ENCODE data around the gene MT3.

The MT3 gene

DNA sequence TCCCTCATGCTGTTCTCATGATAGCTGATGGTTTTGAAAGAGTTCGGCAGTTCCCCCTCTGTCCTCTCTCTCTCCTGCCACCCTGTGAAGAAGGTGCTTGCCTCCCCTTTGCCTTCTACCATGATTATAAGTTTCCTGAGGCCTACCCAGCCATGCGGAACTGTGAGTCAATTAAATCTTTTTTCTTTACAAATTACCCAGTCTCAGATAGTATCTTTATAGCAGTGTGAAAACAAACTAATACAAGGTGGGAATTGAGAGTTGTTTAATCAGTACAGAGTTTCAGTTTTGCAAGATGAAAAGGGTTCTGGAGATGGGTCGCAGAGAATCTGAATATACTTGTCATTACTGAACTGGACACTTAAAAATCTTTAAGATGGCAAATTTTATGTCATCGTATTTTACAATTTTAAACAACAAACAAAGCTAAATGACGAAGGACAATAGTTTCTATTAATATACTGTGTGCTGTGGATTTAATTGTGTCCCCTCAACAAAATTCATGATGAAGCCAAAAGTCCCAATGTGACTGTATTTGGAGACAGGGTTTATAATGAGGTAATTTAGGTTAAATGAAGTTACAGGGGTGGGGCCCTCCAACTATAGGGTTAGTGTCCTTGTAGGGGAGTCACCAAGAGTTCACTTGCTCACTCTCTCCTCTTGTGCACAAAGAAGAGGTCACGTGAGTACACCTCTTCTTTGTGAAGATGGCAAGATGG, 4.4 kb downstream of the MT3 start:
- TF ChIP-seq, protein P1, sequence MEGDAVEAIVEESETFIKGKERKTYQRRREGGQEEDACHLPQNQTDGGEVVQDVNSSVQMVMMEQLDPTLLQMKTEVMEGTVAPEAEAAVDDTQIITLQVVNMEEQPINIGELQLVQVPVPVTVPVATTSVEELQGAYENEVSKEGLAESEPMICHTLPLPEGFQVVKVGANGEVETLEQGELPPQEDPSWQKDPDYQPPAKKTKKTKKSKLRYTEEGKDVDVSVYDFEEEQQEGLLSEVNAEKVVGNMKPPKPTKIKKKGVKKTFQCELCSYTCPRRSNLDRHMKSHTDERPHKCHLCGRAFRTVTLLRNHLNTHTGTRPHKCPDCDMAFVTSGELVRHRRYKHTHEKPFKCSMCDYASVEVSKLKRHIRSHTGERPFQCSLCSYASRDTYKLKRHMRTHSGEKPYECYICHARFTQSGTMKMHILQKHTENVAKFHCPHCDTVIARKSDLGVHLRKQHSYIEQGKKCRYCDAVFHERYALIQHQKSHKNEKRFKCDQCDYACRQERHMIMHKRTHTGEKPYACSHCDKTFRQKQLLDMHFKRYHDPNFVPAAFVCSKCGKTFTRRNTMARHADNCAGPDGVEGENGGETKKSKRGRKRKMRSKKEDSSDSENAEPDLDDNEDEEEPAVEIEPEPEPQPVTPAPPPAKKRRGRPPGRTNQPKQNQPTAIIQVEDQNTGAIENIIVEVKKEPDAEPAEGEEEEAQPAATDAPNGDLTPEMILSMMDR (IDR thresholded peaks at IDR 0.05; ENCODE audit: low read depth, low read length, missing control alignments): no peak
- in situ Hi-C loops (cut with HindIII; ENCODE audit: low sequenced_read_pairs): no loop called here
- H3K4me3 ChIP-seq (ENCODE audit: low read depth, low read length): no peak overlapping the region
- DNase-seq (ENCODE audit: low read depth): no peak

DNA sequence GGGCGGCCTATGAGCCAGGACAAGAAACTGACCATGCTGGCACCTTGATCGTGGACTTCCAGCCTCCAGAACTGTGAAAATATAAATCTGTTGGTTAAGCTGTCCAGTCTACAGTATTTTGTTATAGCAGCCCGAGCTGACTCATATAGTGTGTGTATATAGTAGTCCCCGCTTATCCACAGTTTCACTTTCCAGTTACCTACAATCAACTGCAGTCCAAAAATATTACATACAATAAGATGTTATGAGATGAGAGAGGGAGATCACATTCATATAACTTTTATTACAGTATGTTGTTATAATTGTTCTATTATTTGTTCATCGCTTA, 4.9 kb downstream of the MT3 start:
- in situ Hi-C loops (cut with HindIII; ENCODE audit: low sequenced_read_pairs): no loop called here
- DNase-seq (ENCODE audit: low read depth): no peak
- TF ChIP-seq, protein P1 (IDR thresholded peaks at IDR 0.05; ENCODE audit: low read depth, low read length, missing control alignments): no peak
- no peak overlapping the region for H3K4me3 ChIP-seq (ENCODE audit: low read depth, low read length)

DNA sequence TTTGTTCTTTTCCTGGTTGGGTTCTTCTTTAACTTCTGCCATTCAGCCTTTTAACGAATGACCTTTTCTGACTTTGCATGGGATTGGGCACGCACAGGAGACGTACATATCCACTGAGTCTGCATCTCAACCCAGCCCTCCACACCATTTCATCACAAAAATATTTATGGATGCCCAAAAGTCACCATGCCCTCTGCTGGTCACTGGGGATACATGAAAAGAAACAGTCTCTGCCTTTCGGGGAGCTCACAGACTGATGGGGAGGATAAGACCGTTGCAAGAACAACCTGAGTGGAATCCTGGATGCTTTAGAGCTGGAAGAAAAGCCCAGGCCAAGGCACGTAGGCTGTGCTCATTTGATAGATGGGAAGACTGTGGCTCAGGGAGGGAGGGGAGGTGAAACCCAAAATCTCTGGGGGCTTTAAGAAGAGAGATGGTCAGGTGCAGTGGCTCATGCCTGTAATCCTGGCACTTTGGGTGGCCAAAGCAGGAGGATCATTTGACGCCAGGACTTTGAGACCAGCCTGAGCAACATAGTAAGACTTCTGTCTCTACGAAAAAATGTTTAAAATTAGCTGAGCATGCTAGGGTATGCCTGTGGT, 11.2 kb downstream of the MT3 start:
- TF ChIP-seq, protein P1 (IDR thresholded peaks at IDR 0.05; ENCODE audit: low read depth, low read length, missing control alignments): peak; percentile 83
- no peak overlapping the region for H3K4me3 ChIP-seq (ENCODE audit: low read depth, low read length)
- in situ Hi-C loops (cut with HindIII; ENCODE audit: low sequenced_read_pairs): no loop called here
- DNase-seq (ENCODE audit: low read depth): no peak

DNA sequence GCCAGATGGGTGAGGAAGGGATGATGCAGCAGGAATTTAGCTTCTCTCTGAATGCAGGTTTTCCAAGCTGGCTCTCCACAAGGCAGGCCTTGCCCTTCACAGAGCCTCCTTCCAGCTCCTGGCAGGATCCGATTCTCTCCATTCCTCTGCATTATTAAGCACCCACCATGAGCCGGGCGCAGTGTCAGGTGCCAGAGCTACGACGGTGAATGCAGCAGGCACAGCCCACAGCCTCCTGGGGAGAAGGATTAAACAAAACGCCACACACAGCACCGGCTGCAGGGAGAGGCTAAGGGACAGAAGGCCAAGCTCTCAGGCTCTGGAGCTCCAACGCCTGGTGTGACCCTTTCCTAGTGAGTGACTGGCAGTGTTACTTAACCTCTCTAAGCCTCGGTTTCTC, 12.0 kb downstream of the MT3 start:
- H3K4me3 ChIP-seq (ENCODE audit: low read depth, low read length): no peak overlapping the region
- DNase-seq (ENCODE audit: low read depth): no peak
- in situ Hi-C loops (cut with HindIII; ENCODE audit: low sequenced_read_pairs): no loop called here
- TF ChIP-seq, protein P1 (IDR thresholded peaks at IDR 0.05; ENCODE audit: low read depth, low read length, missing control alignments): no peak

DNA sequence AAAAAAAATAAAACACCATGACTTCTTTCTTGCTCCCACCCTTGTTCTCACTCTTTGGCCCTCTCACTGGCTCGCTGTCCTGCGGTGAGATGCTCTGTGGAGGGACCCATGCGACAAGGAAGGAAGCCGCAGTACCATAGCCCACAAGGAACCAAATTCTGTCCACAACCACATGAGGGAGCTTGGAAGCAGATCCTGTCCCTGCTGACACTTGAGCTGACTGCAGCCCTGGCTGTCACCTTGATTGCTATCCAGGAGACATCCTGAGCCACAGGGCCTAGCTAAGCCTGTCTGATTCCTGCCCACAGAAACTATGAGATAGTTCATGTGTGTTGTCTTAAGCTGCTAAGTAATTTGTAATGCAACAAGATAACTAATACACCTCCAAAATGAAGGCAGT, 14.3 kb downstream of the MT3 start:
- DNase-seq (ENCODE audit: low read depth): no peak
- in situ Hi-C loops (cut with HindIII; ENCODE audit: low sequenced_read_pairs): no loop called here
- TF ChIP-seq, protein P1 (IDR thresholded peaks at IDR 0.05; ENCODE audit: low read depth, low read length, missing control alignments): peak; percentile 48
- H3K4me3 ChIP-seq (ENCODE audit: low read depth, low read length): no peak overlapping the region

DNA sequence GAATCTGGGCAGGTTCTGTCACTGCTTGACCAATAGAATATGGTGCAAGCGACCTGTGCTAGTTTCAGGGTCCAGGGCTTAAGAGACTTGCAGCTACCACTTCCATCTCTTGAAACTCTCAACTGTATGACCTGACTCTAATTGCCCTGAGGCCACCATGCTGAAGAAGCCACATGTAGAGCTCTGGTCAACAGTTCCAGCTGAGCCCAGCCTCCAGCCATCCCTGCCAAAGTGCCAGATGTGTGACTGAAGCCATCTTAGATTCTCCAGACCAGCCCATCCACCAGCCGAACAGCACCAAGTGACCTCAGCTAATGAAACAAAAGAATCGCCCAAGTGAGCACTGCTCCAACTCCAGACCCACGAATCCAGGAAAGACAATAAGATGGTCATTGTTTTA, 15.6 kb downstream of the MT3 start:
- no peak for DNase-seq (ENCODE audit: low read depth)
- no peak overlapping the region for H3K4me3 ChIP-seq (ENCODE audit: low read depth, low read length)
- TF ChIP-seq, protein P1 (IDR thresholded peaks at IDR 0.05; ENCODE audit: low read depth, low read length, missing control alignments): no peak
- in situ Hi-C loops (cut with HindIII; ENCODE audit: low sequenced_read_pairs): no loop called here

Data from astrocyte of the cerebellum (primary cell).